ENCODE measurements around the gene NPBWR2.

DNA sequence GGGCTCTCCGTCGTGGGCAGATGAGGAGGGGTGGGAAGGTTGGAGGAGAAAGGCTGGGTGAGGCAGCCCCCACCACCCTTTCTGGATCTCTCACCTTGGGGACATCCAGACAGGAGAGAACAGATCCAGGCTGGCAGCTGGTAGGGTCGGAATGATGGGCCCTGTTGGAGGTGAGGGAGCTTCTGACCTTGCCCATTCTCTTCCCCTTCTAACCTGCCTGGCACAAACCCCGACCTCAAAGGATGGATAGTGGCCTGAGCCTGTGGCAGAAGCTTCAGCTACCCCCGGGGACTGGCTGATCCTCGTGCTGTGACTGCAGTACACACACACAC, 6.0 kb upstream of the NPBWR2 start:
- TF ChIP-seq CTCF (IDR thresholded peaks at IDR 0.05) (no peak), POLR2A (IDR thresholded peaks at IDR 0.05) (no peak)

All from lower leg skin (tissue), 3 donors.